Measurements from ENCODE around the gene RASAL2.
"Not testable (repeated sequence)": the region's sequence is repeated elsewhere in the genome, so short reads cannot be mapped to it uniquely, and the experiment has no call there.

The RASAL2 gene

DNA sequence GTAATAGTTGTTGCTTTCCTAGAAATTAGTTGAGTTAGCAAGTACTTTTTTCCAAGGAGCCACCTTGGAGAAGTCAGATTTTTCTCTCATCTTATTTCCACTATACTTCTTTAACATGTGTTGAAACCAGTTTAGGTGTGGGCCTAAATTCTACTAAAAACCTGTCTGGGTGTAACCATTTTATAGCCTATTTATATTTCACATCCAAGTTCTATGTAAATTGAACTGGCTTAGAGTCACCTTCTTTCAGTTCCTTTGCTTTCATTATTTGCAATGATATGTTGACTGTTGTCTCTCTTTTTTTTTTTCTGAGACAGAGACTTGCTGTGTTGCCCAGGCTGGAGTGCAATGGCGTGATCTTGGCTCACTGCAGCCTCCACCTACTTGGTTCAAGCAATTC lies 207.2 kb downstream of the RASAL2 start:
- Histone ChIP-seq H3K36me3 (ENCODE audit: control insufficient read depth, insufficient read depth, low read length, severe bottlenecking) (no peaks in the 10 kb centered on the region), H3K9ac (ENCODE audit: low read length) (no peak overlapping the region), H3K4me1 (ENCODE audit: control insufficient read depth, insufficient read depth, low read length) (peaks cover 22% of the 10 kb centered on the region), H3K4me3 (ENCODE audit: low read length) (no peak overlapping the region), H3K27me3 (replicated peaks; ENCODE audit: control insufficient read depth, insufficient read depth, low read length) (no peaks in the 10 kb centered on the region), H3K9me3 (ENCODE audit: control insufficient read depth, low read length) (no peaks in the 10 kb centered on the region)
- no peak for DNase-seq (ENCODE audit: low read depth)

DNA sequence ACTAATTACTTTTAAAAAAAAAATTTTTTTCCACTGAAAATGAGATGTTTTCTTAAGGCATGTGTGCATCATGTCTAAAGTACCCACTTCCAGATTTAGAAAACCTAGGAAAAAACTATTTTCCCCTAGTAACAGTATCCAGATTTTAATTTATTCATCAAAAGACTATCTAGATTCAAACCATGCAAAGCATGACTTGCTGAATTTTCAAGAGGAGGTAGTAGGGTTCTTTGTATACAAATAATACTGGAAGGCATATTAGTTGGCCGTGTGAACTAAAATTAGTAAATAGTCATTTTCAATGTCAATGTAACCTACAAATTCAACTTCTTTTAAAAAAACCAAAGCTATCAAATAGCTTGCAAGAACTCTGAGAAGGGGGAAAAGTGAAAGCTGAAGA lies 213.4 kb downstream of the RASAL2 start:
- H3K4me3 ChIP-seq (ENCODE audit: low read length), result no peak overlapping the region
- no peaks in the 10 kb centered on the region for H3K27me3 ChIP-seq (replicated peaks; ENCODE audit: control insufficient read depth, insufficient read depth, low read length)
- no peaks in the 10 kb centered on the region for H3K36me3 ChIP-seq (ENCODE audit: control insufficient read depth, insufficient read depth, low read length, severe bottlenecking)
- H3K4me1 ChIP-seq (ENCODE audit: control insufficient read depth, insufficient read depth, low read length), result peaks cover 10% of the 10 kb centered on the region
- no peak for DNase-seq (ENCODE audit: low read depth)
- H3K9ac ChIP-seq (ENCODE audit: low read length), result no peak overlapping the region
- no peaks in the 10 kb centered on the region for H3K9me3 ChIP-seq (ENCODE audit: control insufficient read depth, low read length)

DNA sequence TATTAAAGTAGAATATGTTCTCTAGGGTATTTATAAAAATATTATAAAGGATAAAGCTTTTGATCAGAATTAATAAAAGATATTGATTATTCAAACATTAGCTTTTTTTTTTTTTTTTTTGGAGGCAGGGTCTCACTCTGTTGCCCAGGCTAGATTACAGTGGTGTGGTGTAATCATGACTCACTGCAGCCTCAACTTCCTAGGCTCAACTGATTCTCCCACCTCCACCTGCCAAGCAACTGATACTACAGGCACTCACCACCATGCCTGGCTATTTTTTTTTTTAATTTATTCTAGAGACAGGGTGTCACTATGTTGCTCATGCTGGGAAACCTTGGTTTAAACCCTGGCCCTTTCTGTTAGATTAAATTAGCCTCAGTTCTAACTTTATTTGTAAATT lies 214.5 kb downstream of the RASAL2 start:
- Histone ChIP-seq H3K4me1 (ENCODE audit: control insufficient read depth, insufficient read depth, low read length) (peaks cover 10% of the 10 kb centered on the region), H3K9me3 (ENCODE audit: control insufficient read depth, low read length) (no peaks in the 10 kb centered on the region), H3K36me3 (ENCODE audit: control insufficient read depth, insufficient read depth, low read length, severe bottlenecking) (no peaks in the 10 kb centered on the region), H3K9ac (ENCODE audit: low read length) (no peak overlapping the region), H3K4me3 (ENCODE audit: low read length) (no peak overlapping the region), H3K27me3 (replicated peaks; ENCODE audit: control insufficient read depth, insufficient read depth, low read length) (no peaks in the 10 kb centered on the region)
- DNase-seq (ENCODE audit: low read depth), result no peak

DNA sequence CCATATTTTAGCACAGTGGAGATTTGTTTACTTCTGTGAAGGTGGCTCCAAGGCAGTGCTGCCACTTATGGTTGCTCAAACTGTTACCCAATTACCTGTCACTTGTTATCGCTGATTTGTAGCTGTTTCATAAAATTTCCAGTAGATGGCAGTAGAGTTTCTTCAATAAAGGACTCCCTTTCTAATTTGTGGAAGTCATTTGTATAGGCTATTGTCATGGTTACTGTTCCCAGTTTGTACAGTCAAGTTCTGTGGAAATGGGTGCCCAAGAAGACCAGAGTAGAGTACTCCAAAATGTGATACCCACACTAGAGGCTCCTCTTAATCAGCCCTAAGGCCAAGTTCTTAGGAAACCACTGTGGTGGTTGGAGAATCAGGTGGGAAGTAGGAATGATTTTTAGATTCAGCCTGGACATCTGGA lies 216.8 kb downstream of the RASAL2 start:
- Histone ChIP-seq H3K9me3 (ENCODE audit: control insufficient read depth, low read length) (no peaks in the 10 kb centered on the region), H3K4me3 (ENCODE audit: low read length) (peak overlapping the region; percentile 41), H3K27me3 (replicated peaks; ENCODE audit: control insufficient read depth, insufficient read depth, low read length) (no peaks in the 10 kb centered on the region), H3K36me3 (ENCODE audit: control insufficient read depth, insufficient read depth, low read length, severe bottlenecking) (no peaks in the 10 kb centered on the region), H3K9ac (ENCODE audit: low read length) (peak overlapping the region; percentile 23), H3K4me1 (ENCODE audit: control insufficient read depth, insufficient read depth, low read length) (peaks cover 10% of the 10 kb centered on the region)
- DNase-seq (ENCODE audit: low read depth), result peak; percentile 96

DNA sequence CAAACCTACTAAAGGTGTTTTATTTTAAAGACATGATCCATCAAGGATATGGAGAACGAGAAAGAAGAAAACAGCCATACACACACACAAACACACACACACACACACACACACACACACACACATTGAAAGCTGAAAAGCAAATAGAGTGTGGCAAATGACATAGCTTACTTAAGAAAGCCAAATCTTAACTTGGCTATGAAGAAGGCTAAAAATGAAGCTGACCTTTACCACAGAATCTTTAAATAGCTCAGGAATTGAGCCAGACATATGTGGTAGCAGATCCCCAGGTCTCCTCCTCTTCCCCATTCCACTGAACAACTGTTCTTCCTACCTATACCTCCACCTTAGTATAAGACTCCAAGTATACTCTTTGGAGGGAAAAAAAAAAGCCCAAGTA lies 217.3 kb downstream of the RASAL2 start:
- peak; percentile 35 for DNase-seq (ENCODE audit: low read depth)
- no peaks in the 10 kb centered on the region for H3K27me3 ChIP-seq (replicated peaks; ENCODE audit: control insufficient read depth, insufficient read depth, low read length)
- H3K4me1 ChIP-seq (ENCODE audit: control insufficient read depth, insufficient read depth, low read length), result peaks cover 10% of the 10 kb centered on the region
- H3K4me3 ChIP-seq (ENCODE audit: low read length), result peak overlapping the region; percentile 41
- peak overlapping the region; percentile 23 for H3K9ac ChIP-seq (ENCODE audit: low read length)
- H3K9me3 ChIP-seq (ENCODE audit: control insufficient read depth, low read length), result no peaks in the 10 kb centered on the region
- no peaks in the 10 kb centered on the region for H3K36me3 ChIP-seq (ENCODE audit: control insufficient read depth, insufficient read depth, low read length, severe bottlenecking)

DNA sequence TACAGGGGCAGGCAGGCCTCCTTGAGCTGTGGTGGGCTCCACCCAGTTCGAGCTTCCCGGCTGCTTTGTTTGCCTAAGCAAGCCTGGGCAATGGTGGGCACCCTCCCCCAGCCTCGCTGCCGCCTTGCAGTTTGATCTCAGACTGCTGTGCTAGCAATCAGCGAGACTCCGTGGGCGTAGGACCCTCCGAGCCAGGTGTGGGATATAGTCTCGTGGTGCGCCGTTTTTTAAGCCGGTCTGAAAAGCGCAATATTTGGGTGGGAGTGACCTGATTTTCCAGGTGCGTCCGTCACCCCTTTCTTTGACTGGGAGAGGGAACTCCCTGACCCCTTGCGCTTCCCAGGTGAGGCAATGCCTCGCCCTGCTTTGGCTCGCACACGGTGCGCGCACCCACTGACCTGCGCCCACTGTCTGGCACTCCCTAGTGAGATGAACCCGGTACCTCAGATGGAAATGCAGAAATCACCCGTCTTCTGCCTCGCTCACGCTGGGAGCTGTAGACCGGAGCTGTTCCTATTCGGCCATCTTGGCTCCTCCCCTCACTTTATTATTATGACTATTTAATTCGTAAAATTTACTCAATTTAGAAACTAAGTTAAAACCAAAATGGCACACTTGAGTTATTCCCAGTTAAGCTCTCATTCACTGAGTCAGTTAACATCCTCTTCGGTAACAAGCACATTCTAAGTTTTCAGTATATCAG lies 226.5 kb downstream of the RASAL2 start:
- H3K36me3 ChIP-seq (ENCODE audit: control insufficient read depth, insufficient read depth, low read length, severe bottlenecking); DNase-seq (ENCODE audit: low read depth); H3K9ac ChIP-seq (ENCODE audit: low read length); H3K4me1 ChIP-seq (ENCODE audit: control insufficient read depth, insufficient read depth, low read length); H3K4me3 ChIP-seq (ENCODE audit: low read length); H3K27me3 ChIP-seq (replicated peaks; ENCODE audit: control insufficient read depth, insufficient read depth, low read length); H3K9me3 ChIP-seq (ENCODE audit: control insufficient read depth, low read length): not testable (repeated sequence)

DNA sequence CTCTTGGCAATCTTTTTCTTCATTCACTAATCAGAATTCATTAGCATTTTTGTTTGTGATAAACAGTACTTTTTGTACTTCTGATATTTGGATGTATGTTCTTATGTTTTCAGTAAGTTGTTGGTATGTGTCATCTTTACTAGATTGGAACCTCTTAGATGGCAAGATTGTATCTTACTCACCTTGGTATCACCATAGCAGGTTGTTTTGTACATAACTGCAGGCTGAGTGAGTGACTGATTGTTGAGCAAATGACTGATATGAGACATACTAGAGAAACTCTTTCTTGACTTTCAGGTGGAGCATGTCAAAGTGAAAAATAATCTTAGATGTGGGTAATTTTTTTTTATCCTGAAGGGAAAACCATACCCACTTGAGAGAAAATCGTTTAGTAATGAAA lies 229.2 kb downstream of the RASAL2 start:
- no peak overlapping the region for H3K9ac ChIP-seq (ENCODE audit: low read length)

DNA sequence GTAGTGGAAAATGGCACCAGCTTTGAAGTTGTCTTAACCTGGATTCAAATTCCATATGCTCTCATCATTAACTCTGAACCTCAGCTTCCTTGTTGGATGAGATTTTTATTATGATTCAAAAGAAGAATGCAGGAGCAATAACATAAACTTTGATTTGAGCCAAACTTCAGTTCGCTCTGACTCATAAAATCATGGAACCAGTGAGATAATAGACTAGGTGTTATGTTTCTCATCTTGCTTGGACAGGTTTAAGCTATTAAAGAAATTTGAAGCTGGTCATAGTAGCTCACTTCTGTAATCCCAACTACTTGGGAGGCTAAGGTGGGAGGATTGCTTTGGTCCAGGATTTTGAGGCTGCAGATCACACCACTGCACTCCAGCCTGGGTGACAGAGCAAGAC lies 230.1 kb downstream of the RASAL2 start:
- no peak overlapping the region for H3K4me3 ChIP-seq (ENCODE audit: low read length)
- H3K36me3 ChIP-seq (ENCODE audit: control insufficient read depth, insufficient read depth, low read length, severe bottlenecking), result no peaks in the 10 kb centered on the region
- no peak overlapping the region for H3K9ac ChIP-seq (ENCODE audit: low read length)
- peaks cover under 1% of the 10 kb centered on the region for H3K4me1 ChIP-seq (ENCODE audit: control insufficient read depth, insufficient read depth, low read length)
- H3K9me3 ChIP-seq (ENCODE audit: control insufficient read depth, low read length), result no peaks in the 10 kb centered on the region
- H3K27me3 ChIP-seq (replicated peaks; ENCODE audit: control insufficient read depth, insufficient read depth, low read length), result no peaks in the 10 kb centered on the region
- no peak for DNase-seq (ENCODE audit: low read depth)

More for the DNA sequence above, 229.2 kb downstream of the RASAL2 start:
- Histone ChIP-seq H3K36me3 (ENCODE audit: control insufficient read depth, insufficient read depth, low read length, severe bottlenecking) (no peaks in the 10 kb centered on the region), H3K4me3 (ENCODE audit: low read length) (no peak overlapping the region), H3K9me3 (ENCODE audit: control insufficient read depth, low read length) (no peaks in the 10 kb centered on the region), H3K27me3 (replicated peaks; ENCODE audit: control insufficient read depth, insufficient read depth, low read length) (no peaks in the 10 kb centered on the region), H3K4me1 (ENCODE audit: control insufficient read depth, insufficient read depth, low read length) (no peaks in the 10 kb centered on the region)
- DNase-seq (ENCODE audit: low read depth), result no peak

DNA sequence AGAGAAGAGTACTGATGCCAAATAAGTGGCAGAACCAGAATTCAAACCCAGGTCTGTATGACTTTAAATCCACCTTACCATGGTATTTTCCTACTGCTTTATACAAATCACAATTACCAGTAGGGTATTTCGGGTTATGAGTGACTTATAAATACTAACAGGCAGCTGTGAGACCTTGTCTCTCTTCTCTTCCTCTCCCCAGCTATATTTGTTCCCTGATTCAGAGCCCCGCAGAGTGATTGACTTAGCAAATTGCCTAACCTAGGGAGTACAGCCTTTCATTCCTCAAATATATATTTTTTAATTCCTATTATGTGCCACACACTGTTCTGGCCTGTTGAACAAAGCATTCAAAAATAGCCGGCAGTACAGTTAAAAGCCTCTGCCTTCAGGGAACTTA lies 234.8 kb downstream of the RASAL2 start:
- peaks cover 7% of the 10 kb centered on the region for H3K4me1 ChIP-seq (ENCODE audit: control insufficient read depth, insufficient read depth, low read length)
- no peaks in the 10 kb centered on the region for H3K9me3 ChIP-seq (ENCODE audit: control insufficient read depth, low read length)
- no peaks in the 10 kb centered on the region for H3K27me3 ChIP-seq (replicated peaks; ENCODE audit: control insufficient read depth, insufficient read depth, low read length)
- no peak for DNase-seq (ENCODE audit: low read depth)
- H3K9ac ChIP-seq (ENCODE audit: low read length), result no peak overlapping the region
- H3K36me3 ChIP-seq (ENCODE audit: control insufficient read depth, insufficient read depth, low read length, severe bottlenecking), result no peaks in the 10 kb centered on the region
- H3K4me3 ChIP-seq (ENCODE audit: low read length), result no peak overlapping the region

DNA sequence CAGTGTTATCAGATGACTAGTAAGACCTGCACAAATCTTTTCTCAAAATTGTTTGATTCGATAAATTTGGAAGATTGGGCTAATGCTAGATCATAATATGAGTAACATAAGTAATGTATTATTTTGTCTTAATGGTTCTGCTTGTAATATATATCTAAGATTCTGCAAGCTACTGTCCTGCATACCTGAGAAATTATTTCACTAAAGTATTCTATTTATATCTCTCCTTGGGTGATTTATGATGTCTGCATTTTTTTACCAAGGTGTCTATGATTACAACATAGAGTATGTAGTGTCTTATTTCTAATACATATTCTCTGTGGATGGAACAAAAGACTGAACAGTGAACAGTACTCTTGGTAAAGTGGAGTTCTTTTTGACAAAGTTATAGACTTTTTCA lies 236.2 kb downstream of the RASAL2 start:
- Histone ChIP-seq H3K27me3 (replicated peaks; ENCODE audit: control insufficient read depth, insufficient read depth, low read length) (no peaks in the 10 kb centered on the region), H3K9me3 (ENCODE audit: control insufficient read depth, low read length) (no peaks in the 10 kb centered on the region), H3K4me3 (ENCODE audit: low read length) (no peak overlapping the region), H3K4me1 (ENCODE audit: control insufficient read depth, insufficient read depth, low read length) (peaks cover 7% of the 10 kb centered on the region), H3K9ac (ENCODE audit: low read length) (no peak overlapping the region), H3K36me3 (ENCODE audit: control insufficient read depth, insufficient read depth, low read length, severe bottlenecking) (no peaks in the 10 kb centered on the region)
- DNase-seq (ENCODE audit: low read depth), result no peak

DNA sequence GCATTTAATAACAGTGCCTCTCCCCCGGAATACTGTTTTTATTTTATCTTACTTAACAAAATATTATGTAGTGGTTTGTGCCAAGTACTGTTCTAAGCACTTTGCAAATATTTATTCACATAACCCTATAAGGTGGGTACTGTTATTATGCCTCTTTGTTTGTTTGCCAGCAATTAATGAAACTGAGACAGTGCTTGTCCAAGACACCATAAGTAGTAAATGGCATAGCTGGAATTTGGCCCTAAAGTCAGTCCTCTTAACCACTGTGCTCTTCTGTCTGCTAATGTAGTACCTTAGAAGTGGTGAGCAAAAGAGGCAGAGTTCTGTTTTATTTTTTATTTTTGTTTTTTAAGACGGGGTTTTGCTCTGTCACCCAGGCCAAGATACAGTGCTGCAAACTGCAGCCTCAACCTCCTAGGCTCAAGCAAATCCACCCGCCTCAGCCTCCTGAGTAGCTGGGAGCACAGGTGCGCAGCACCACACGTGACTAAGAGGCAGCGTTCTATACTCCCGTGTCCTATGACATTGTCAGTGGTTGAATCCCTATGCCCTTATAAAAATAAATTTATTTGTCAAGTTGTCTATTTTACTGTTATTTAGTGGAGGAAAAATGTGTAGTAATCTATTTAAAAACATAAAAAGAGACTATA lies 237.1 kb downstream of the RASAL2 start:
- H3K4me3 ChIP-seq (ENCODE audit: low read length), result no peak overlapping the region

More for the DNA sequence above, 237.1 kb downstream of the RASAL2 start:
- H3K27me3 ChIP-seq (replicated peaks; ENCODE audit: control insufficient read depth, insufficient read depth, low read length), result no peaks in the 10 kb centered on the region
- H3K4me1 ChIP-seq (ENCODE audit: control insufficient read depth, insufficient read depth, low read length), result peaks cover 7% of the 10 kb centered on the region
- no peaks in the 10 kb centered on the region for H3K9me3 ChIP-seq (ENCODE audit: control insufficient read depth, low read length)
- no peaks in the 10 kb centered on the region for H3K36me3 ChIP-seq (ENCODE audit: control insufficient read depth, insufficient read depth, low read length, severe bottlenecking)
- DNase-seq (ENCODE audit: low read depth), result no peak
- no peak overlapping the region for H3K9ac ChIP-seq (ENCODE audit: low read length)

All from adipocyte (in vitro differentiated cells).